Pancreas (tissue), 10 donors: ENCODE results near the gene SND1. TPM values are rescaled to one million over a fixed set of nuclear protein-coding genes. Genes with fewer than 3 reads are reported as not detected.

Source experiments
- ATAC-seq, 4 donors: fragments of 200-7000 bp; cut with Tn5 transposase; one replicate each; pipeline versions ENCODE4 v1.8.0 to v1.9.1; 2020; ENCODE audit warnings: mild to moderate bottlenecking in 4 of 4, moderate library complexity in 4 of 4
- DNase-seq, 6 donors: peaks; one replicate each; pipeline ENCODE4 v3.0.0-alpha.2; 2020
- FAIRE-seq: peaks from 2 replicates; lab custom pipeline; 2012; peaks lifted over from hg19 to GRCh38; lab: Jason Lieb, UNC
- H3K27ac ChIP-seq, 4 donors: fragments of 200-600 bp; sonication (generic); 1 replicate in 3 of 4; 2 replicates in 1 of 4; pipeline versions ENCODE4 v1.5.0 to v1.8.0; 2020
- H3K27me3 ChIP-seq, 4 donors: fragments of 200-600 bp; one replicate each; pipeline ENCODE4 v1.8.0; 2021
- H3K36me3 ChIP-seq, 3 donors: fragments of 200-600 bp; sonication (generic) in 1 of 3; one replicate each; pipeline versions ENCODE4 v1.5.0 to v1.8.0; 2020 to 2021
- H3K4me1 ChIP-seq, 3 donors: fragments of 200-600 bp; one replicate each; pipeline ENCODE4 v1.8.0; 2021
- H3K4me3 ChIP-seq, 4 donors: fragments of 200-600 bp; sonication (generic) in 2 of 4; one replicate each; pipeline versions ENCODE4 v1.5.0 to v1.8.0; 2020 to 2021
- H3K9me3 ChIP-seq, 4 donors: fragments of 200-600 bp; one replicate each; pipeline ENCODE4 v1.8.0; 2021
- WGBS, 2 donors: extraction: QIAGEN DNeasy Blood & Tissue Kit; methylation state at CpG; one replicate each; pipeline ENCODE4 v1.1.7; 2013; 5-methylcytosine and 5-hydroxymethylcytosine counted together
- intact Hi-C, 3 donors: fragments of 100-400 bp; cut with DNase I; formaldehyde crosslinking; loops; one replicate each; pipeline versions ENCODE4 v1.11.1 to v1.14.2; 2022
- polyA plus RNA-seq, 2 donors: library from polyadenylated mRNA; stranded (reverse); fragments of 200-250 nt; gene quantifications; one replicate each; pipeline ENCODE4 v1.2.3, GENCODE V29; 2013
- total RNA-seq, 6 donors: library from RNA; stranded (reverse); fragmentation: NEBNext Ultra II Directional in 4 of 6; extraction: Animal tissue kit (Norgen Biotek cat#: 25700) in 4 of 6; gene quantifications; one replicate each; pipeline versions ENCODE4 v1.2.1 to v1.2.4, GENCODE V29; 2021 to 2023
- TF ChIP-seq, protein P1 (sequence below), 4 donors: fragments of 200-600 bp; sonication (generic) in 3 of 4; IDR thresholded peaks; one replicate each; pipeline versions ENCODE4 v1.5.0 to v1.8.0; 2021; ENCODE audit warnings: antibody characterized with exemption in 4 of 4
- donor health status: healthy with polysubstance abuse.
- donor health status: DM: no; HTN: no; CAD: no; lungs with moderate emphysema.
- donor health status: DM: no; HTN: no; CAD: no.
- donor health status: control.
- donor health status: control.
- donor health status: Bipolar disorder and iron deficiency.
- donor health status: DM: yes; HTN: yes; CAD: no.
- donor health status: DM: no; HTN: no; CAD: no.
- donor health status: DM: no; HTN: no; CAD: no.
- donor health status: DM: yes; HTN: yes; CAD: no.

SND1 gene
- total and polyA plus RNA-seq, 8 donors: 84.1 to 308 (median 225) TPM

DNA sequence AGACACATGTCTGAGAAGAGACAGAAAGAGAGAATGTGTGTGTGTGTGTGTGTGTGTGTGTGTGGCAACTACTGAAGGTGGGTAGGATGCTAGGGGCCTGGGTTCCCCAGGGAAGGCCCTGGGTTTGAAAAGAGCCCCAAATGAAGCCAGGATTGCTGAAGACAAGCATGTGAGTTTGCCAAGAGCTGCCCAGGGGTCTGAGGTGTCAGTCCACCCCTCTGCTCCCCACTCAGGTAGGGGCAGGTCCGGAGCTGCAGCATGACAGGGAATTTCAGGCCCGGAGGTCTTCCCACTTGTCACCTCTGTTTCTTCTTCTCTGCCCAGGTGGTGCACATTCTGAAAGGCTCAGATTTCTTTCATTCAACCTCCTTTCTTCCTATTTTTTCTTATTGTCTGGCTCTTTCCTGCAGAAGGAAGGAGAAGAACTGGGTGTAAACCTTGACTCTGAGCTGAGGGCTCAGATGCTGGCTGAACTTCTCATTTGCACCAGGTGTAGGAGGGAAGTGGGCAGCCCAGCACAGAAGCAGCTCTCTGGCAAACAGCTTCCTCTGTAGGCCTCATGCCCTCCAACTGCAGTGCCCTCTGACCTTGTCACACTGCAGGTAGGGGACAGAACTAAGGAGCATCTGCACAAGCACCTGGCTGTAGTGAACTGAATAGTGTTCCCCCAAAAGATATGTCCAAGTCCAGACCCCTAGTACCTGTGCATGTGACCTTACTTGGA is 458.8 kb downstream of the SND1 start:
- DNase-seq: no peak
- H3K4me1 ChIP-seq: no peaks in the 10 kb centered on the region
- H3K27ac ChIP-seq: no peak overlapping the region
- no peak overlapping the region for H3K4me3 ChIP-seq
- no peaks in the 10 kb centered on the region for H3K36me3 ChIP-seq
- H3K27me3 ChIP-seq: no peaks in the 10 kb centered on the region
- 87 to 90% methylated on average over 2 of the region's 2 CpGs for WGBS, 2 donors
- TF ChIP-seq, protein P1, sequence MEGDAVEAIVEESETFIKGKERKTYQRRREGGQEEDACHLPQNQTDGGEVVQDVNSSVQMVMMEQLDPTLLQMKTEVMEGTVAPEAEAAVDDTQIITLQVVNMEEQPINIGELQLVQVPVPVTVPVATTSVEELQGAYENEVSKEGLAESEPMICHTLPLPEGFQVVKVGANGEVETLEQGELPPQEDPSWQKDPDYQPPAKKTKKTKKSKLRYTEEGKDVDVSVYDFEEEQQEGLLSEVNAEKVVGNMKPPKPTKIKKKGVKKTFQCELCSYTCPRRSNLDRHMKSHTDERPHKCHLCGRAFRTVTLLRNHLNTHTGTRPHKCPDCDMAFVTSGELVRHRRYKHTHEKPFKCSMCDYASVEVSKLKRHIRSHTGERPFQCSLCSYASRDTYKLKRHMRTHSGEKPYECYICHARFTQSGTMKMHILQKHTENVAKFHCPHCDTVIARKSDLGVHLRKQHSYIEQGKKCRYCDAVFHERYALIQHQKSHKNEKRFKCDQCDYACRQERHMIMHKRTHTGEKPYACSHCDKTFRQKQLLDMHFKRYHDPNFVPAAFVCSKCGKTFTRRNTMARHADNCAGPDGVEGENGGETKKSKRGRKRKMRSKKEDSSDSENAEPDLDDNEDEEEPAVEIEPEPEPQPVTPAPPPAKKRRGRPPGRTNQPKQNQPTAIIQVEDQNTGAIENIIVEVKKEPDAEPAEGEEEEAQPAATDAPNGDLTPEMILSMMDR (IDR thresholded peaks at IDR 0.05): no peak
- FAIRE-seq: no peak
- H3K9me3 ChIP-seq: no peaks in the 10 kb centered on the region
- intact Hi-C loops: no loop called here
- ATAC-seq: no peak

DNA sequence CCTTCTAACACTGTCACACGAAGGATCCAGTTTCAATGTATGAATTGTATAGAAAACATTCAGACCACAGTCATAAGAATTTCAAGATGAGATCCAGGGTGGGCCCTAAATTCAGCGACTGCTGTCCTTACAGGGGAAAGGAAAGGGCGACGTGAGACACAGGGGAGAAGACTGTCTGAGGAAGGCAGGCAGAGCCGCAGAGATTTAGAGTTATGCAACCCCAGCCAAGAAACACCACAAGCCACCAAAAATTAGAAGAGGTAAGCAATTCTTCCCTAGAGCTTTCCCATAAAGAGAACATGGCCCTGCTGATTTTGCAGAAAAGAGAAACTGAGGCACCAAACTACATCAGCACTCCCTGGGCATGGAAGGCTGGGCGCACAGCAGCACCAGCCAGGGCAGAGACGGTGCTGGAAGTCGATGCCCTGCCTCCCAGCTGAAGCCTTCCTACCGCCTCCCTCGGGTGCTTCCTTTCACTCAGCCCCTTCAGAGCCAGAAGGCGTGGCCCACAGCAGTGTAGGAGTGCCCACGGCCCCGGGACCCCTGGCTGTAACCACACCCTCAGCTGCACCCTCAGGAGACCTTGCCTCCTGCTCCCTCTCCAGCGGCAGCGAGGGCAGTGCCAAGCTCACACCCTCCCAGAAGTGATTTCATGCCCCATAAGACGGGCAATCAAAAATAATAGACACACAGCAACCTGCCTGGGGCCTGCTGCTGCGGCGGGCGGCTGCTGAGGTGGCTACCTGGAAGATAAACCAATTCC is 460.2 kb downstream of the SND1 start:
- DNase-seq (no peak), FAIRE-seq (no peak), ATAC-seq (peak in 2 of 4 donors; percentile 26 to 27)
- Histone ChIP-seq H3K4me3 (no peak overlapping the region), H3K27me3 (no peaks in the 10 kb centered on the region), H3K4me1 (no peaks in the 10 kb centered on the region), H3K27ac (no peak overlapping the region), H3K9me3 (no peaks in the 10 kb centered on the region), H3K36me3 (no peaks in the 10 kb centered on the region)
- 70 to 75% methylated on average over 19 of the region's 19 CpGs for WGBS, 2 donors
- TF ChIP-seq, protein P1 (IDR thresholded peaks at IDR 0.05): no peak
- intact Hi-C loops: no loop called here

DNA sequence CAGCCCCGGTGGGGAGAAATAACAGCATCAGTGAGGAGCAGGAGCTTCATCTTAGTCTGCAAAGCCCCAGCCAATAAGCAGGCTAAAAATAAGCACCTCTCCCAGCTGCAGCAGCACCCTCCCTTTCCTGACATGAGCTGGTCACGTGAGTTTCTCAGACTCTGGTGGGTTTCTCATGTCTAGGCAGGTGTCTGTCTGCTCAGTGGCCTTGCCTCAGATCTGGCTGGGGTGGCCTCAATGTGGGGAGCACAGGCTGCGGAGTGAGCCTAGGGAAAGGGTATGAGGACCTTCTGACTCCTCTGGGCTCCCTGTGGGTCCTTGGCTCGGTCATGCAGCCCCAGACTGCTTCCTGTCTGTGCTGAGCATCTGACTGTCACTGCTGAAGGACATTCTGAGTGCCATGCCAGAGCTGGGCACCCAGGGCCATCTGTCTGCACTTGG is 460.8 kb downstream of the SND1 start:
- H3K9me3 ChIP-seq: no peaks in the 10 kb centered on the region
- H3K27me3 ChIP-seq: no peaks in the 10 kb centered on the region
- TF ChIP-seq, protein P1 (IDR thresholded peaks at IDR 0.05): no peak
- FAIRE-seq: no peak
- no peak overlapping the region for H3K27ac ChIP-seq
- DNase-seq: no peak
- peak in 2 of 4 donors; percentile 22 to 35 for ATAC-seq
- 53 to 54% methylated on average over 4 of the region's 4 CpGs for WGBS, 2 donors
- intact Hi-C loops: no loop called here
- H3K4me1 ChIP-seq: no peaks in the 10 kb centered on the region
- H3K36me3 ChIP-seq: no peaks in the 10 kb centered on the region
- H3K4me3 ChIP-seq: no peak overlapping the region

DNA sequence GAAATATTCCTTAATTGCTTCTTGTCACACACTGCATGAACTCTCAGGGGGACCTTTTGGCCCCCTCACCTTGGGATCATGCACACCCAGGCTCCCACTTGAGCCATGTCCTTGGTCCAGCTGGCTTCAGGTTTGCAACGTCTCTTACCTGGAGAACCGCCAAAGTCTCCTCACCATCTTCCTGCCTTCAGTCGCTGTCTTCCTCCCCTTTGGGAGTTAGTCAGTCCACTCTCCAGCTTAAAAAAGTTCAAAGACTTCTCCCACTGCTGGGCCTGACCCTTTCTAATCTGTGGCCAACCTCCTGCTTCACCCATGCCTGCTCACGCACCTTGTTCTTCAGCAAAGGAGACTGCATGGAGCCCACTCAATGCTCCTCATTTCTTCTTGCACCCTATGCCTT is 461.8 kb downstream of the SND1 start:
- no peak for DNase-seq

More for the DNA sequence above, 461.8 kb downstream of the SND1 start:
- Histone ChIP-seq H3K4me3 (no peak overlapping the region), H3K9me3 (no peaks in the 10 kb centered on the region), H3K36me3 (no peaks in the 10 kb centered on the region), H3K27ac (no peak overlapping the region), H3K27me3 (no peaks in the 10 kb centered on the region), H3K4me1 (no peaks in the 10 kb centered on the region)
- intact Hi-C loops: no loop called here
- TF ChIP-seq, protein P1 (IDR thresholded peaks at IDR 0.05): no peak
- ATAC-seq (no peak), FAIRE-seq (no peak)
- WGBS, 2 donors: 72 to 80% methylated on average over 4 of the region's 4 CpGs
